CD4-positive, alpha-beta T cell treated with Interleukin-10 for 1 hour (primary cell): ENCODE results near the gene THOC5.
"Not testable (repeated sequence)": the region's sequence is repeated elsewhere in the genome, so short reads cannot be mapped to it uniquely, and the experiment has no call there.

ENCODE experiments used
- DNase-seq: peaks from one replicate; pipeline ENCODE4 v3.0.0-alpha.2; 2020

Gene THOC5

DNA sequence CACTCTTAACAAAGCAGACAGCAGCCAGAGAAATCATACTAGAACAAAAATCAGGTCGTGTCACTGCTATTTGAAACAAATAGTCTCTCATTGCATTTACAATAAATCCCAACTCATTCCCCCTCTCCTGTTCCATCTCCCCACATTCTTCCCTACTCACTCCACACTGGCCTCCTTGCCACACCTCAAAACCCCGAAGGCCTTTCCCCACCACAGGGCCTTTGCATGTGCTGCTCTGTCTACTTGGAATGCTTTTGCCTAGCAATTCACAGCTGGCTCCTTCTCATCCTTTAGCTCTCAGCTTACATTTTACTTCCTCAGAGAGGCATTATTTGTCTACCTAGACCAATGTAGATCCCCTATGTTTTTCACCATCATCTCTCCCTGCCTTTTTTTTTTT lies 6.3 kb upstream of the THOC5 start:
- DNase-seq: no peak

DNA sequence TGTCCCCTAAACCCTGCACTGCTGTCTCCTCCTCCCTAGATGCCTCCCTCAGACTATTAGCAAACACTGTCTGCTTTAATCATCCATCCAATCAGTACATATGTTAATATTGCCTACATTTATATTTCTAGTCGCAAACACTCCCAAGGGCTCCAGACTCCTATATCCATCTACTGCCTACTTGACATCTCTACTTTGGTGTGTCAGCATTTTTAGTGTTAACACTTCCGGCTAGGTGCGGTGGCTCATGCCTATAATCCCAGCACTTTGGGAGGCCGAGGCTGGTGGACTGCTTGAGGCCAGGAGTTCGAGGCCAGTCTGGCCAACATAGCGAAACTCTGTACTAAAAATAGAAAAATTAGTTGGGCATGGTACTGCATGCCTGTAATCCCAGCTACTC lies 5.5 kb upstream of the THOC5 start:
- DNase-seq: no peak

DNA sequence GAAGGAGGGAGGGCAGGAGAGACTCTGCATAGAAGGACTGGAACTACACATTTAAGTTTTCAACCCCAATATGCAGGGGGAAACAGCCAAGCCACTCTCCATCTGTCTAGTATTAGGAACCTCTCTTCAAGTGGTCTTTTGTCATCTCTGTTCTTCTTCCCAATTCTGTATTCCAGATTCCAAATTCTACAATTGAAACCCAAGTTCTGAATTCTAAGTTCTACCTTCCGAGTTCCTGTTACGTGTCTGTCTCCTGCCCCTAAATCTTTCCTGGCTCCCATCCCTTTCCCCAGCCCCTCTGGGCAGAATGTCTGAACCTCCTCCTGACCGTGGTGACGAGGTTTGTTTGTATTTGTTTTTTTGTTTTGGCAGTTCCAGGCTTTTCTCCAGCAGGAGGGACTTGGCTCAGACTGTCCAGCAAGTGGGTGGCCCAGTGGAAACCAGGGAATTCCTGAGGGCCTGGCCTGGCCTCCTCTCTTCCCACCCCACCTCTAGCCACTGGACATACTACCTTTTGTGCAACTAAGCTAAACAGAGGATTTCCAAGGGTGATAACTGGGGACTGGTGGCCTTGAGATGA lies 1.6 kb upstream of the THOC5 start:
- no peak for DNase-seq

DNA sequence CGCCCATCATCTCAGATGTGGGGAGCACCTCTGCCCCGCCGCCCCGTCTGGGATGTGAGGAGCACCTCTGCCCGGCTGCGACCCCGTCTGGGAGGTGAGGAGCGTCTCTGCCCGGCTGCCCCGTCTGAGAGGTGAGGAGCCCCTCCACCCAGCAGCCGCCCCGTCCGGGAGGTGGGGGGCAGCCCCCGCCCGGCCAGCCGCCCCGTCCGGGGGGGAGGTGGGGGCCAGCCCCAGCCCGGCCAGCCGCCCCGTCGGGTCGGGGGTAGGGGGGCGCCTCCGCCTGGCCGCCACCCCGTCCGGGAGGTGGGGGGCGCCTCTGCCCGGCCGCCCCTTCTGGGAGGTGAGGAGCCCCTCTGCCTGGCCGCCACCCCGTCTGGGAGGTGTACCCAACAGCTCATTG lies 1.2 kb downstream of the THOC5 start:
- DNase-seq: not testable (repeated sequence)

DNA sequence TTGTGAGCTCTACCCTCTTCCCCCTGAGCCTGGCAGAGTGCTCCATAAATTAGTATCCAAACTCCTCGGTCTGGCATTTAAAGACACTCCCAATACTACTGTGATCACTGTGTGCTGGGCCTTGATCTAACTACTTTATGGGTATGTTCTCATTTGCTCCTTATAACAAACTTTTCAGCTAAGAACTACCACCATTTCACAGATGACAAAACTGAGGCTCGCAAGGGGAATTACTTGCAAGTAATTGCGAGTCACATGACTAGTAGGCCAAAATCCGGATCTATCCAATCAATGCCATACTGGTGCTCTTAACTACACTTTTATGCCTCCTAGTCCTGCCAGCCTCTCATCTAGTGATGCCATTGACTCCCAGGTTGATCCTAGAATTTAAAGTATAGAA lies 3.6 kb downstream of the THOC5 start:
- DNase-seq: no peak

DNA sequence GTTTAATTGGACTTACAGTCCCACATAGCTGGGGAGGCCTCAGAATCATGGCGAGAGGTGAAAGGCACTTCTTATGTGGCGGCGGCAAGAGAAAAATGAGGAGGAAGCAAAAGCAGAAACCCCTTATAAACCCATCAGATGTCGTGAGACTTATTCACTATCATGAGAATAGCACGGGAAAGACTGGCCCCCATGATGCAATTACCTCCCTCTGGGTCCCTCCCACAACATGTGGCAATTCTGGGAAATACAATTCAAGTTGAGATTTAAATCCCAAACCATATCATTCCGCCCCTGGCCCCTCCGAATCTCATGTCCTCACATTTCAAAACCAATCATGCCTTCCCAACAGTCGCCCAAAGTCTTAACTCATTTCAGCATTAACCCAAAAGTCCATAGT lies 8.5 kb downstream of the THOC5 start:
- DNase-seq: not testable (repeated sequence)

DNA sequence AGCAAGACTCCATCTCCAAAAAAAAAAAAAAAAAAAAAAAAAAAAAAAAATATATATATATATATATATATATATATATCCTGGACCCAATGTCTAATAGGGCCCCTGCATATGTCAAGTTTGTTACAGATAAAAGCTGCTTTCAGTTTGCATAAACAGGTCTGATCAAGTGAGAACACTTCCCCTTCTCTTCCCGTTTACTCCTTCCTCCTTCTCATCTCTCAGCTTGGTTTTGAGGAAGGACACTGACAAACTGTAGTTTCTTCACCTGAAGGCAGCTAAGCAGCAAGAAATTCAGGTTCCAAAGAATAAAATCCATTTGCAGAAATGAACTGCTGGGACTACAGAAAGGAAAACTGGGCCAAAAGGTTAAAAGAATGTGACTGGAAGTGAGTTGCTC lies 11.7 kb downstream of the THOC5 start:
- DNase-seq: no peak

DNA sequence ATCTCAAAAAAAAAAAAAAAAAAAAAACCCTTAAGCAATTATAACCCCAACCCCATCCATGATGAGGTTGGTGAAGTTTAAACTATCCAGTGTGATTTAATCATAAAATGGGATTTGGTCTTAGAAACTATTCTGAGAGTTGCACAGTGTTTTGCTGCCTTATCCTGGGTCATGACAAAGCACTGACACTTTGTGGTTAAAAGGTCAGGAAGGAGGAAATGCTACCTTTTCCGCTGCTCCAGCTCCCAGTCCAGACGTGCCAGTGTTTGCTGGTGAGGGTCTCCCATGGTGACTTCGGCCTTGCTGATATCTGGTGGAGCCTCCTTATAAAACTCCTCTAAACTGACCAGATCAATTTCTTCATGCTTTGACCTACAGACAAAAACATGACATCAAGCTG lies 14.5 kb downstream of the THOC5 start:
- DNase-seq: no peak

DNA sequence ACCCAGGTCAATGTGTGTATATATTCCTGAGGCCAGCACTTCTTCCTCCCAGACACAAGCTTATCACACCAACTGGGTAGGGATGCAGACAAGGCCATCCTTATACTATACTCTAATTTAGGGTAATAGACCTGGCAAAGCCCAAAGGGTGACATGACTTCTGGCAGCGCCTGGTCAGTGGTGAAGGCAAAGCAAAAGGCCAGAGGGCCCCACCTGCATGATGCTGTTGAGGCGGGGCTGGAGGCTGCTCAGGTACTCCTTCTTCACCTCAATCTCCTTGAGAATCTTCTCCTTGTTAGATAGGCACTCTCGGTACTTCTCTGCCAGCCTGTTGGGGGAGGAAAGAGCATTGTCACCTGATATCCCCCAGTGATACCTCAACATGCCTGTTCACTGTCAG lies 17.1 kb downstream of the THOC5 start:
- DNase-seq: no peak

DNA sequence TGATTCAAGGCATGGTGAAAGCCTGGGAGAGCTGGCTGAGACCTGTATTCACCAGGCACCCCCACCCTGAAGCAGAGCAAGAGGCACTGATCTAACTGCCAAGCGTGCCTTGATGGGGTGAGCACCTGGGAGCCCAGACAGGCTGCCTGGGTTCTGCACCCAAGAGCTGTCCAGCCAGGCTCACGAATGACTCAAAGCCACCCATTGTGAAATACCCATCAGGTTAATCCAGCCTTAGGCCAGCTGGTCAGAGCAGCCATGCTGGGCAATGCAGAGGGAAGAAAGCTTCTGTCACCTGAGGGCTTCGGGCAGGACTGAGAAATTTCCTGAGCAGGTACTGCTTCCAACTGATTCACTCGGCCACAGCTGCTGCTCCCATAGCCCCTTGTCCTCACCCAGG lies 22.1 kb downstream of the THOC5 start:
- no peak for DNase-seq

DNA sequence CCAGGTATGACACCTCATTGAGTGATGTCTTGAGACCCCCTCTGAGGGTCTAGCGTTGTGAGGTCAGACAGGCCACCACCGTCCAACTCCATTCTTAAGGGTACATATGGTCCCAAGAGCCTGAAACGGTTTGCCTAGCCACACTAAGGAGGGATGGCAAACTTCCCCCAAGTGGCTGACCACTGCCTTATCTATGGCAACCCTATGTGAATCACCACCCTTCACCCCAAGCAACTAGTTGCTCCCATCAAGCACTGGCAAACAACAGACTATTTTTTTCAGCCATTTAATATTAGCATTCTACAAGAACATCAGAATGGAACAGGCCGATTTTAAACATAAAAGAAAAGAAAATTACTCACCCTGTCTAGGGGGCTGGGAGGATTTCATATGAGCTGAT lies 22.8 kb downstream of the THOC5 start:
- no peak for DNase-seq

DNA sequence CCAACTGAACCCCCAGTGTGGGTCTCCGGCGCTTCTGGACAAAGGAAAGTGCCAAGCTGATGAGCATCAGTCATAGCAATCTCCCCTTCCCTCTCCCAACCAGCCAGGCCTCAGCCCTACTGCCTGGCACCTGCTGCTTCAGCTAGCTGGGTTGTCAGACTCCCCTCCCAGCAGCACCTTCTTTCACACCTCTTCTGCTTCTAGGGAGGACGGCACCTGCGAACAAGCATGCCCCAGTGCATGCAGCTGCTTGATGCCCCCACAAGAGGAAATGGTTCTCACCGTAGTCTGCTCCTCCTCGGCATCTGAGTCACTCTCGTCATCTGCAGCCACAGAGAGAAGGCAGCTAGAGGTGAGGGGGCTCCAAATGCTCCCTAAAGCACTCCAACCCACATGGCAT lies 25.4 kb downstream of the THOC5 start:
- no peak for DNase-seq

DNA sequence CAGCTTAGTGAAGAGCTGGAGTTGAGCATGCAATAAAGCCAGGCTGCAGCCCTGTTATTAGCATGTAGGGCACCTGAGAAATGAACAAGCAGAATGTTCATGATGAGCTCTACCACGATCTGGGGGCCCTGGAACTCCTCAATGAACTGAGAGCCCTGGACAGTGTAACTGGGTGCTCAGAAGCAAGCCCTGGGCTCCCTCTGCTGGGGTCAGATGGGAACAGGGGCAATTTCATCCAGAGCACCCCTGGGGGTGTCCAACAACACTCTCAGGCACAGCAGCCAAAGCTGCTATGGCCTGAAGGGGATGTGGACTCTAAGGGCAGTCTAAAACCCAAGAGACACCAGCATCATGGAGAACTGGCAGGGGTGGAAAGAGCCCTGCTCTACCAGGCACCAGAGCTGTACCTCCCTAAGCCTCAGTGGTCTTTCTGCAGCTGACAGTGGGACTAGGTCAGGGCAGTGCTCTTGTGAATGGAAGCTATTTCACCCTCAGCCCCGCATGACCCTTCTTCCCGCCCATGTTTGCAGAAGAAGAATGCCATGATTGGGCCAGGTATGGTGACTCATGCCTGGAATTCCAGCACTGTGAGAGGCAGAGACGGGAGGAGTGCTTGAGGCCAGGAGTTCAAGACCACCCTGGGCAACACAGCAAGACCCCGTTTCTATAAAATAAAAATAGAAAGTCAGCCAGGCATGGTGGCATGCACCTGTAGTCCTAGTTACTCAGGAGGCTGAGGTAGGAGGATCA lies 28.9 kb downstream of the THOC5 start:
- DNase-seq: peak; percentile 27

DNA sequence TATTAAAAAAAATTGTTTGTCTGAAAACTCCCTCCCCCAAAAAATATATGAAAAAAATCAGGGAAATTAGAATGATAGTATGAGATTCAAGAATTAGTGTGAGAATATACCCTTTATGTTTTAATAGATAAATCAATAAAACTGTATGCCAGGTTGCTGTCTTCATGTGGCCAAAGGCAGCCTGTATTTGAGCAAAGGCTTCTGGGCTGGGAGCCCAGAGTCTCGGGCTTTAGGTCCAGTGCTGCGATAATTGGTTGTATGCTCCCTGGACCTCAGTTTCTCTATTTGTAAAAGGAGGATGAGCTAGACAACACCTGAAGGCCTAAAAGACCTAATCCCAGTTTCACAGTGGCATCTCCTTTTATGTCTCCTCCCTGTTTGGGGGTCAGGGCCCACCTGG lies 29.8 kb downstream of the THOC5 start:
- DNase-seq: no peak

DNA sequence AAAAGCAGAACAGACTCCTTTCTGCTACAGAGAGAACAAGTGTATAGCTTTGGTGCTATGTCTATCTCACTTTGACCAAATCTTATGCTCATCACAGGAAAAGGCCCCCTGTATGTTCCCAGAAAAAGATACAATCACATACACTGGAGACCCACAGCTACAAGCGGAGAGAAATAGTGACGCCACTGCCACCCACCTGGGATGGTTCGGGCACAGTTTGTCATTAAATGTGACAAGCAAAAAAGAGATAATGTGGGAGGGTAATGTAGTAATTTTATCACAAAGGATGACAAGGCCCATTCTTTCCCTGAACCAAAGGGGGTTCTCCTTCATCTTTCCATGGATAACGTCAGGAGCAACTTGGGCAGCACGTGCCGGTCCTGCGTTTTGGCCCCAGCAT lies 32.0 kb downstream of the THOC5 start:
- no peak for DNase-seq

DNA sequence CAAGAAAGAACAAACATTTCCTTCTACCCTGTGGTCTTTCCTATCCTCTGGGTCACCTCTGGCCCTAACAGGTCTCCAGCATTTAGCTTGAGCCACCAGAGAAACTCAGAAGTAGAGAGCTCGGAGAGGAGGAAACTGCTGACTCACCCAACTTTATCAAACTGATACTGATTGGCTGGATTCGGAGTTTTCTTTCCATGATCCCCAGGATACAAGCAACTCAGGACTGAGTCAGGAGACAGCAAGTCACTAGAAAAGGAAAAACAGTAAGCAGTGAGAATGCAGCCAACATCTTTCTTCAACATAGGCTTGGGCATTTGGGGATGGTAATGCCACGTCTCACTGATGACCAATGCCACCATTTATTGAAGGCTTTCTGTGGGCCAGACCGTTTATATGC lies 32.7 kb downstream of the THOC5 start:
- no peak for DNase-seq

DNA sequence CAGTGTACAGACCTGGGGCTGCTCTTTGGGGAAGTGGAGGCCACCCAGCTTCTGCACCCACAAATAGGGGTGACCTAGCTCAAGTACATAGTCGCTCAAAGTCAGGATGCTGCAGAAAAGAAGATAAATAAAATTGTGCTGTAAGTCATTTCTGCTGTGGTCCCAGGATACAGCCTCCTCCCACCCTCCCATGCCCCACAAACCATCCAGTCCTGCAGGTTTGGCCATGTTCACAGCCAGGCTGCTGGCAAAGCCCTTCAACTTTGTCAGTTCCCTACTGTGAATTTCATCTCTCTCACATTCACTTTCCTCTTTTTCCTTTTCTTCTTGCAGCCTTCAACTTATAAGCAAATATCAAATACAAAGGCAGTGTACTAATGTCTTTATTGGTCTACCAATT lies 33.6 kb downstream of the THOC5 start:
- DNase-seq: no peak

DNA sequence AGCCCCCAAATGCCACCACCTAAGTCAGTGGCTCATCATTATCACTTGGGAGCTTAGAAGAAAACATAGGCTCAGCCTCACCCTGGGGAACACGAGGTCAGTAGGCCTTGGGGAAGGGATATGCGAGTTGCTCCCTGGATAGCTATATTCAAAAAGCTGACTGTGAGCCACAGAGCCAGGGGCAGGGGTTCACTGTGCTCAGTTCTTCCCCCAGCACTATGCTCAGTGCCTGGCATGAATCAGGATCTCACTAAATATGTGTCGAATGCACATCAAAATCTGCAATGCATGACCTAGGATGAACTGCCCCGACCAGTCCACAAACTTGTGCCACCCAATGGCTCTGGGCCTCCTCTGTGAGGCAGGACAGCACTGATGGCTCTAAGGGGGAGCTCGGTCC lies 35.1 kb downstream of the THOC5 start:
- no peak for DNase-seq

DNA sequence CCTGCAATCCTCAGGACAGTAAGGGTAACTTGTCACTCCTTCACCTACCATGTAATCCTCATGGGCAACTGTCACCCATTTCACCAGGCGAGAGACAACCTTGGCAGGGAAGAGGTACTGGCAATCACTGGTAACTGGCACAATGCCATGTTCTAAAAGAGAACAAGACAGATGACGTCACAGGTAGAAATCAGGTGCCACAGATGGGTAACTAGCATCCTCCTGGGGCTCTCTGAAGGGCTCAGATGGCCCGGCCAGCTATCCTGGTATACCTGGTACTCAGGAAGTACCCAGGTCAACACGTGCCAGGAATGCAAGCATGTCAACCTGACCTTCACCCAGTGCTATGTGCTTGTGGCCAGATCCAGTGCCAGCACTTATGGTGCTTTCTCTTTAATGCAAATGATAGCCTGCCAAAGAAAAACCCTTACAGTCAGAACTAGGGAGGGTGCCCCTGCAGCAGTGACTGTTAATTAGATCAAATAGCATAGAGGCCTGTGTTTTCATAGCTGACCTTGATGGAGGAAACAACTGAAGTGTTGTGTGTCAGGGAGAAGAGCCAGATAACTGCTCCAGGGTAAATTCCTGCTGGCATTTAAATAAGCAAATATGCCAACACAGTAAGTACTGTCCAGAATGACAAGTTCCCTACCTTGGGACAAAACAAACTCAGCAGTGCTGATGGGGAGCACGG lies 36.2 kb downstream of the THOC5 start:
- DNase-seq: no peak

DNA sequence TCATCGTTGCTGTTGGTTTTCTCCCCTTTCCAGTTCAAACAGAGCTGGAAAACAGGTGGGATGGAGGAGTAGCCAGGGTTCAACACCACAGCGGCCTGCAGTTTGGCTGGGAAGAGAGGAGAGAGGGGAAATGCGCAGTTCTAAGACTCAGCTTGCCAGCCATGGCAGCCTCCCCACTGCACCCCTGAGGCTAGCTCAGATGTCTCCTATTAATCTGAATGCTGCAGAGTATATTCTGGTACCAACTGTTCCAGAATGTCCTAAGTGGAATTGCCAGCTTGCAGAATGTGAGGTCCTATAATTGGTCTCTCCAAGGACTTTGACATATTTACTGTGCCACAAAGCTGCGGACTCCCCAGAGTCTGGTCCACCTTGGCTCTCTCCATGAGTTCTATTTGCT lies 41.5 kb downstream of the THOC5 start:
- no peak for DNase-seq

DNA sequence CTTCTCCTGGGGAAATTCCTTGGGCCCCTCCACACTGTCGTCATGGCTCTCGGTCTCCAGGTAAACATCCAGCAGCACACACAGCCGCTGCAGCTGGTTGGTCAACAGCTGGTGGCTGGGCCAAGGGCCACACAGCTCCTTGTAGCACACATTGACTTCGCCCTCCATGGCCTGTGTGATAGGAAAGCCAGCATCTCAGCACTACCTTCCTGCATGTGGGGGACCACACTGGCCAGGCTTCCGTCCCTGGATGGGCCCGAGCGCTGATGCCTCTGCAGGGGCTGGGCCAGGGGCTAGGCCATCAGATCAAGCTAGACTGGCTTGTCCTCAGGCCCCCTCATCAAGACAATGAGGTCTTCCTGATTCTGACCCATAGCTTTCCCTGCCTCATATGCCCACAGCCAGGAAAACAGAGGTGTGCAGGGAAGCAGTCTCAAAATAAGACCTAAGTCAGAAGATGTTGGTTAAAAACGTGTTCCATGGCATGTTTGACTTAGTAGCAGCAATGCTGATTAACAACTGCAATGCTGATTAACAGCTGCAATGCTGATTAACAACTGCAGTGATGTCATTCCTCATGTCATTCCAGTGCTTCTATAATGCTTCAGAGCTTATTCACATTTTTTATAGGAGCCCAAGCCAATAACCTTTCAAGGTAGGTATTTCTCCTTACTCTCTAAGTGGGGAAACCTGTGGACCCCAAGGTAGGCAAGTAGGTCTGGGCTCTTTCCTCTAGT lies 42.3 kb downstream of the THOC5 start:
- no peak for DNase-seq

DNA sequence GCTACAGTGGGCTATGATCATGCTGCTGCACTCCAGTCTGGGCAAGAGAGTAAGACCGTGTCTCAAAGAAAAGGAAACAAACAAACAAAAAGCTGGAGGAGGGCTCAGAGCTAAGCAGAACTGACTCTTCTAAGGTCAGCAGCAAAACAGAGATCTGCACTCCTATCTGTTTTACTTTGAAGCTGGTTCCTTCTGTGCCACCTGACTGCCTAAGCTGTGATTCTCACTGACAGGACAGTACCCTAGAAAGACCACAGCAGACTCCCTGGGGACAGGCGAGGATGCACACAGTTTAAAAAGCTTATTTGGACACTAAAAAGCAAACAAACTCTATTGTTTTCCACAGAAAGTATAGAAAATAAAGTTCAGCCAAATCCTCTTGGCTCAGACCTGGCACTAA lies 43.0 kb downstream of the THOC5 start:
- DNase-seq: no peak

DNA sequence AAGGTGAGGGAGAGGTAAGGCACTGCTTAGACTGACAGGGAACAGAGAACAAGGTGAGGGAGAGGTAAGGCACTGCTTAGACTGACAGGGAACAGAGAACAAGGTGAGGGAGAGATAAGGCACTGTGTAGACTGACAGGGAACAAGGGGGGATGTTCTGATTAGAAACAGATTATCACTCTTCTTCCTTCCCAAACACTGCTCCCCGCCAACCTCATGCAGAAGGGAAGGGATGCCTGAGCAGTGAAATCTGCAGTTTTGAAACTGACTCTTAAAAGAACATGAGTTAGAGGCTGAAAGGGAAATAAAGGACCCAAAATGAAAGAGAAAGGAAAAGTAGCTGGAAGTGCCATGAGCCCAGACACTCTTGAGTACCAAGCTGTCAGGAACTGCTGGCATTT lies 43.7 kb downstream of the THOC5 start:
- no peak for DNase-seq

DNA sequence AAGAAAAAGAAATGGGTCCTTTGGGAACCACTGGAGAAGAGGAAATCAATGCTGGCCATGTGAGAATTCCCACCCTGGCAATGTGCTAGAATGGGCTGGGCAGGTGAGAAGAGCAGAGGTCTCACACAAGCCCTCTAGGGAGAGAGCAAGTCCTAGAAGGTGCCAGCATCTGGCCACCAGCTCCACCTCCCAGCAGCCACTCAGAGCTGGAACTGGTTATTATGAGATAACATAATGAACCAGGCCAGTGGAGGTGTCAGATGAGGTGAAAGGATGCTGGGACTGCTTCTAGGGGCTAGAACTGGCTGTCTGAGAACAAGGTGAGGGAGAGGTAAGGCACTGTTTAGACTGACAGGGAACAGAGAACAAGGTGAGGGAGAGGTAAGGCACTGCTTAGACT lies 44.3 kb downstream of the THOC5 start:
- DNase-seq: no peak
